ENCODE measurements around the gene LCORL. TPM values are rescaled to one million over a fixed set of nuclear protein-coding genes. Genes with fewer than 3 reads are reported as not detected.

LCORL gene
- total RNA-seq, 1 experiment from 2014 or later, result 15.5 TPM

- TF ChIP-seq CTCF (conservative IDR thresholded peaks at IDR 0.05), result no peak
- no peak overlapping the region for H3K56ac ChIP-seq (ENCODE audit: insufficient read length, low read depth, low read length)
- H4K8ac ChIP-seq (replicated peaks; ENCODE audit: insufficient read length, low read depth, low read length), result no peak overlapping the region
- Mint-ChIP-seq H3K4me3 (no peak overlapping the region), H3K9me3 (no peaks in the 10 kb centered on the region), H3K27me3 (ENCODE audit: low read depth) (no peaks in the 10 kb centered on the region), H3K4me1 (no peaks in the 10 kb centered on the region), H3K36me3 (ENCODE audit: insufficient read depth in 1 of 3, low read depth in 3 of 3) (peaks cover 15 to 31% (median 31%) of the 10 kb centered on the region in 3 experiments), H3K27ac (no peak overlapping the region)
- no peak overlapping the region for H3K27ac ChIP-seq (ENCODE audit: insufficient read length, low read depth, low read length)
- no peak overlapping the region for H2BK5ac ChIP-seq (ENCODE audit: insufficient read length, low read length)
- no peak overlapping the region for H3K23ac ChIP-seq (ENCODE audit: insufficient read length, low read depth, low read length)
- no peak overlapping the region for H2BK15ac ChIP-seq (ENCODE audit: low read depth, low read length)
- H3K9me3 ChIP-seq (ENCODE audit: control insufficient read depth, low read depth, low read length), result no peaks in the 10 kb centered on the region
- no peak overlapping the region for H2BK120ac ChIP-seq (ENCODE audit: low read depth, low read length, poor library complexity, severe bottlenecking)
- H4K5ac ChIP-seq (ENCODE audit: insufficient read length, low read depth, low read length), result no peak overlapping the region
- no peak overlapping the region for H4K91ac ChIP-seq (ENCODE audit: insufficient read length, low read depth, low read length)
- no peaks in the 10 kb centered on the region for H3K79me2 ChIP-seq (ENCODE audit: insufficient read depth, low read length)
- H3K14ac ChIP-seq (ENCODE audit: insufficient read depth, low read length), result no peak overlapping the region
- WGBS (ENCODE audit: extremely low coverage, insufficient read length, low lambda C conversion rate), result no CpG with 5 or more reads among the region's 1 CpG
- no peak for DNase-seq
- no peak overlapping the region for H3K18ac ChIP-seq (ENCODE audit: insufficient read length, low read depth, low read length)
- H2BK20ac ChIP-seq (ENCODE audit: low read depth, low read length, poor library complexity, severe bottlenecking), result no peak overlapping the region
- H3K4me1 ChIP-seq (ENCODE audit: insufficient read depth, low read length), result no peaks in the 10 kb centered on the region
- H3K23me2 ChIP-seq (ENCODE audit: insufficient read length, low read depth, low read length, poor library complexity, severe bottlenecking), result no peaks in the 10 kb centered on the region
- no peak overlapping the region for H3K9ac ChIP-seq (ENCODE audit: extremely low read depth, insufficient read length, low read length)
- H3K27me3 ChIP-seq (ENCODE audit: insufficient read depth, low read length), result no peaks in the 10 kb centered on the region
- no peak overlapping the region for H3K4ac ChIP-seq (ENCODE audit: low read depth, low read length)
- no peaks in the 10 kb centered on the region for H4K20me1 ChIP-seq (ENCODE audit: control insufficient read depth, insufficient read depth, insufficient read length)
- H3K4me2 ChIP-seq (ENCODE audit: insufficient read depth, insufficient read length, low read length), result no peak overlapping the region
- H2AFZ ChIP-seq (ENCODE audit: low read length), result no peak overlapping the region
- H3T11ph ChIP-seq (ENCODE audit: low read length), result no peak overlapping the region
- H2AK5ac ChIP-seq (ENCODE audit: insufficient read length, low read length), result no peak overlapping the region
- no peak overlapping the region for H2BK12ac ChIP-seq (ENCODE audit: insufficient read length, low read depth, low read length)
- H3K79me1 ChIP-seq (ENCODE audit: insufficient read depth, low read depth, low read length, poor library complexity, severe bottlenecking), result no peaks in the 10 kb centered on the region
These were observed 223.7 kb downstream of the LCORL start for GRCh38 chr4:17797808-17798207.

Data from H9 (cell line).